ENCODE results near the gene RASA2.

Gene RASA2

DNA sequence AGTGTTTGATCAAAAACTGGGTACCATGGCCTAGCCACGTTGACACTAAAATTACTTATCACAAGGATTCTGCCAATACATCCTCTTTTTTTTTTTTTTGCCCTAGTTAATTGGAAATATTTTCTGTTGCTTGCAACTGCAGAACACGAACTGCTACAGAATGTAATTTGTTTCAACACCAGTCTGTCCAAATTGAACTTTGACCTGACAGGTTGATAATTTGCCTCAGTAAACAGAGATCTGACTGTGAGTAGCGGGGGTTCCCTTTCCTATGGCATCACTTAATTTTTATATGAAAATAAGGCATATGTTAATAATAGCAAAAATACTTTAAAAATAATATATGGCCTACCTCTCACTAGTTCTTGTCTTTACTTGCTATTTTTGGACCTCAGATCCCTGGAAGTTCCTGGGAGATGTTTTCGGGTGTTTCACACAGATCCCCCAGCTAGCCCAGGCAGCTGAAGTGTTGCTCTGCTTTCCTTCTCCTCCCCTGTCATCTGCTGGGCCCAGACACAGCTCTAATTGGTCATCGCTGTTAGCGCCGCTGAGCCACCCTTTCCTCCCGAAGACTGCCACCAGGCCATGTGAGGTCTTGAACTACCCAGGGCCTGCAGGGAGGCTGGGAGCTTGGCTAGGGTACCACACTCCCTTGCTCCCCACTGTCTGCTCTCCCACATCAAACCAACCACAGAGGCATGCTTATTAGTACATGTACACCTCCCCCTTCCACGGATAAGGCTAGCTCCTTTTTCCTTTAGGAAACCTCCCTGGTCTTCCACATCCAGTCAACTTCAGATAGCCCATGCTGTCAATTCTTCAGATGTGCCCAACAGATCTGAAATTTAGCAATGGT is 161.5 kb downstream of the RASA2 start:
- DNase-seq, result no peak

DNA sequence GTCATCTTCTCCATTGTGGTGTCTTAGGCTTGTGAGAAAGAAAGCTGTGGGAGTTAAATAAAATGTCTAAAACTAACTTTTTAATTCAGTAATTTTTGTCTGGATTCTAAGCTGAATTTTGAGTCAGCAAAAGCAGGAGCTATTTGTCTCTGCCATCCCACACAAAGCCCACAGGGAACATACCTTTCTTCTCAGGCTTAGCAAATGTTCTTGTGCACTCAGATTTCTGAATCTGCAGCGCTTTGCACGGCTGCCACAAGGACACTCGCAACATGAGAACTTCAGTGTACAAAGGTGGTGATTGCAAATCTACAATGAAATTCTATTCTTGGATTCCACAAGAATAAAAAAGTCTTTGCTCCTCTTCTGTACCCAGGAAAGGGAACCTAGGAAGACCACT is 163.0 kb downstream of the RASA2 start:
- DNase-seq, result no peak

DNA sequence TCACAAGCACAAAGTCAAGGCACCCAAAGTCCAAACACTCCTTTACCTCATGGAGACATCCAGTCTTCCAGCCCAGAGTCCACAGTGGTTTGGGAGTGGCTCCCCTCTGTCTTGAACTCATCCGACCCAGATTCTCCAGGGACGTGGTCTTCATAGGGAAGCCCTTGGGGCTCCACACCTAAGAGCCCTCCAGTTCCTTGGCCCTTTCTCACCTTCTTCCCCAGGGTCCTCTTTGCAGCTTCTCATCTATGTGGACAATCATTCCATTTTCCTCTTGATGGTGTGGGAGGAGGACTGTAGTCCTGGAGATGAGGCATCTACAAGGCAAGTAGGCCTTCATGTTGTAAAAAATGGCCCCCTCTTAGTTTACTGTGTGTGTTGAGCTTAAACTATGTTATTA is 164.0 kb downstream of the RASA2 start:
- no peak for DNase-seq

DNA sequence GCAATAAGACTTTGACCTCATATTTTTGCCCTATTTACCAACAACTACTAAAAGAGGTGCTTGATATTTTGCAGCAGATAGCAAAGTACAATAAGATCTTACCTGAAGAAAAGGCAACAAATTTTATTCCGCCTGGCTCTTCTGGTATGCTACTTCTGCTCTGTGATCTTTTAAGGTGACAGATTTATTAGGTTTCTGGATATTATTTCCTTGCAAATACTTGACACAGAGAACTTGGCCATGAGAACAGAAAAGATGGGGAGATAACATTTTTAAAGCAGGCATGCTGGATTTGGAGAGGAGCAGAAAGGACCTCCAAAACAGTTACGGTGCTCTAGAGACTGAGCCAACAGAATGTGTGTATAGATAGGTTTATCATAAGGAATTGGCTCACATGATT is 164.6 kb downstream of the RASA2 start:
- no peak for DNase-seq

DNA sequence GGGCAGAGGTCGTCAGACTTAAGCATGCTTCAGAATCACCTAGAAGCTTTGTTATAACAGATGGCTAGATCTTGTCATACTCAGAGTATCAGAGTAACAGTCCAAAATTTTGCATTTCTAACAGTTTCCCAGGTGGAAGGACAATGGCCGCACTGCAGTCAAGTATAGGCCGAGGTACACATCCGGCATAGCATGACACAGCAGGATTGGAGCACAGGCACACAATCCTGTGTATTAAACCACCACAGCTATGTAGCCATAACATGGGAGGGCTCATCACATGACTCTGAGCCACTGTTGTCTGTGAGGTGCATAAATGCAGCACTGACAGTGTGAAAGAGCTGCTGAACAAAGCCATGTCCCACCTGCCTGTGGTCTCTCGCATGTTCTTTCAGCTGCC is 165.5 kb downstream of the RASA2 start:
- no peak for DNase-seq

DNA sequence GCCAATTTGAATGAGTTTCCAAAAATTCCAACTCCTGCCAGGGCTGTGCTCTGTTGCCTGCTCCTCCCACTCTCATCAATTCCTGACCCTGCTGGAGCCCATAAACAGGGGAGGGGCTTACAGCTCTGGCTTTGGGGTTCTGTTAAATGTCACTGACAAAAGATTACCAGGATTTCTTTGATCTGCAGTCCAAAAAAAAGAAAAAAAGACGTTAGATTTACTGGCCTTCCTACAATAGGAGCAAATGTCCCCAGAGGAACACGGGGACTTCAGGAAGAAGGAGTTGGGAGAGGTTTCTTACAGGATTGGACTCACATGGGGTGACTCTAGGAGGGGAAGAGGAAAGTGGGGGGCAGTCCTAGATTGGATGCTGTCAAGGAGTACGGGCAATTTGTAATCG is 167.0 kb downstream of the RASA2 start:
- DNase-seq, result no peak

DNA sequence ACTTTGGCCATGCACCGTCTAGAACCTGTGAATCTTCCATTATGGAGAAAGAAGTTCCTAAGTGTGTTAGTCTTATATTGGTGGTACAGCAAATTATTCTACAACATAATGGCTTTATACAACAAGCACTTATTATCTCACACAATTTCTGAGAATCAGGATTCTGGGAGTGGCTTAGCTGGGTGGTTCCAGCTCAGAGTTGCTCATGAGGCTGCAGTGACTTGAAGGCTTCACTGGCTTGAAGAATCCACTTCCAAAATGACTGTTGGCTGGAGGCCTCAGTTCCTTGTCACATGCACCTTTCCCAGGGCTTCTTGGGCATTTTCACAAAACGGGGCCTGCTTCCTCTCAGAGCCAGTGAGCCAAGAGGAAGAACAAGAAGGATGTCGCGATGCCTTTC is 169.0 kb downstream of the RASA2 start:
- no peak for DNase-seq

DNA sequence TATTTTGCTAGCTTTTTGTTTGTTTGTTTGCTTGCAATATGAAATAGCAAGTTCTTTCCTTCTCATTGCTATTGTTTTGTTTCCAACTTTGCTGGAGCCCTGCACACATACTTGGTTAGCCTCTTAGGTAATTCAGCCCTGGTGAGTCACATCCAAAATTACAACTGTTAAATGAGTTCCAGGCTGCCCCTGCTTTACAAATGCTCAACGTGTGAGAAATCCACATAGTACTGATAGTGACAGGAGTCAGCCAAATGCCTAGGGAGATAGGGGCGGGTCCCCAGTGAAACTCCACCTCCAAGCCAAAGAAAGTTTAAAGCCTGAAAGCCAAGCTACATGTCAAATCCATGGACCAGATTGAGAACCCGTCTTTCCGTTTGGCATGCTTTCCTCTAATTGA is 169.9 kb downstream of the RASA2 start:
- DNase-seq, result no peak

DNA sequence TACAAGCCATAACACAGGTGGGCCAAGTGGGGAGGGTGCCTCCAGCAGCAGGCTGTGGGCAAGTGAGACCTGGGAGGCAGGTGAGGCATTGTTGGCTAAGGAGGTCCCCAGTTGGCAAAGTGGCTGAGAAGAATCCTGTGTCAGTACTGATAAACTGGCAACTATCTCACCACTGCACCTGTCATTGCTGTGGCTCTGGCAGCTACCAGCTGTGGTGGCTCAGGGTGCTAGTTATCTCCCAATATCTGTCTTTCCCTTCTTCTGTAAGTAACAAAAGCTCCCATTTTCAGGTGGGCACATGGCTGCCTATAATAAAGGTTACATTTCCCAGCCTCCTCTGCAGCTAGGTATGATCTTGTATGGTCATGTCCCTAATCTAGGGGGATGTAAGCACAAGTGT is 170.7 kb downstream of the RASA2 start:
- DNase-seq, result no peak

DNA sequence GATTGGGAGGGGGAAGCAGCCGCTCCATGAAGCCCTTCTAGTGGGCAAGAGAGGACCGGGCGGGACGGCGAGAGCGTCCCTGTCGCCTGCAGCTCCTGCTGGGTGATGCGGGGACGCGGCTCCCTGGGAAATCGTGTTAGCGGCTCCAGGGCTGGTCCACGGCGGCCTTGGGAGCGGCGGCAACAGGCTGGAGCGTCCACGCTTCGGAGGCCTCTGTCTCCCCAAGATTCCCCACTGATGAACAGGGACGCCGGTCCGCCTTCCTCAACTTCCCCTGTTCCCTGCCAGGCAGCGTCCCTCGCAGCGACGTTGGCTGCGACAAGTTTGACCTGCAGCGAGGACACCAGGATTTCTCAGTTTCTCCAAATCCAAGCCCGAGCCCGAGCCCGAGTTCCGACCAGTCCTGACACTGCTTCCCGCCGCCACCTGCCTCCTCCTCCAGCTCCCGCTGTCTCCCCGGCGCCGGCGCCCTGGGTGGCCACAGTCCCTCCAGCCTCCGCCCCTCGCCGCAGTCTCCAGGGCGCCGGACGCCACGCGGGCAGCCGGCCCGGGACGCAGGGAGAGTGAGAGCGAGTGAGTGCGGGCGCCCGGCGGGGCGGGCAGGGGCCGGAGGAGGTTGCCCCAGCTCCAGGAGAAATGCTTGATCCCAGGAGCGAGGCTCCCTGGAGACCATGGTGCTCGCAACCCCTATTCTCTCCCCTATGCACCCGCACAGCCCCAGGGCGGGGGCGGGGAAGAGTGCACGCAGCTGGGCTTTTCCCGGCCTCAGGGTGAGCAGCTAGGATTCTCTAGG is 173.2 kb downstream of the RASA2 start:
- no peak for DNase-seq

DNA sequence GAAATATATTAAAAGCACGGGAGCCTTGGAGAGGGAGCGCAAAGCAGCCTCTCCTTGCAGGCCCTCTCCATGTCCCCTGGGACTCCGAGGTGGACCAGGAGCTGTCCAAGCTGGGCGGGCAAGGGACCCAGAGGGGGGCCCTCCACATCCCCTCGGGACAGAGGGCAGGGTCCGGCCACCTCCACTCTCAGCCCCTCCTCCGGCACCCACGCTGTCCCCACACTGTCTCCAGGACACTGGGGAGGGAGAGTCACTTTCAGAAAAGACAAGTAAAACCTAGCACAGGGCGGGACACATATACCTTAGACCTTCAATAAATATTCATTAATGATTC is 173.8 kb downstream of the RASA2 start:
- no peak for DNase-seq

DNA sequence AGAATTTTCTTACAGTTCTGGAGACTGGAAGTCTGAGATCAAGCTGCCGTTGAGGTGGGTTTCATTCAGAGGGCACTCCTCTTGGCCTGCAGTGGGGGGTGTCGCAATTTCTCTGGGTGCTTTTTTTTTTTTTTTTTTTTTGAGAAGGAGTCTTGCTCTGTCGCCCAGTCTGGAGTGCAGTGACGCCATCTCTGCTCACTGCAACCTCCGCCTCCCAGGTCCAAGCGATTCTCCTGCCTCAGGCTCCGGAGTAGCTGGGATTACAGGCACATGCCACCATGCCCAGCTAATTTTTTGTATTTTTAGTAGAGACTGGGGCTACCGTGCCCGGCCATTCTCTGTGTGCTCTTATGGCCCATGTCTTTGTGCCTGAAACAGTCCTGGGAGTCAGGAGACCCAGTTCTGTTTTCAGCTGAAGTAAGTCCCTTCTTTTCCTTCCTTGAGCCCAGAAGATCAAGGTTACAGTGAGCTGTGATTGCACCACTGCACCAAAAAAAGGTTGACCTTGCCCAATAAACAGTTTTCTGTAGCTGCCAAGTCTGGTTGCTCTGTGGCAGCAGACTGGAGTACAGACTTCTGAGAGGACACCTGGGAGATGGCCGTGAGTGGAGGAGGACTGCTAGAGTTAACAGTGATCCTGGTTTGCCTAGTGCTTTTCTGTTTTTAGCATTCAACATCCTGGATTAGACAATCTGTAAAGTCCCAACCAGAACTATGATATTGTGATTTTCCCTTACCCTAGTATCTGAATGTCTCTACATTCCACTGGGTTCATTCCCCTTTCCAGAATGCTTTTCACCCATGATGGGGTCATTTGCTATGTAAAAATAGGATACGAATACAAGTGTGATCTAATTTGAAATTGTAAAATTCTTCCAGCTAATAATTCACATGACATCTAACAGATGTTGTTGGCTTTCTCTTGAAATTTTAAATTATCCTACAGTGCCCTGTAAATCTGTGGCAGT is 174.7 kb downstream of the RASA2 start:
- no peak for DNase-seq

DNA sequence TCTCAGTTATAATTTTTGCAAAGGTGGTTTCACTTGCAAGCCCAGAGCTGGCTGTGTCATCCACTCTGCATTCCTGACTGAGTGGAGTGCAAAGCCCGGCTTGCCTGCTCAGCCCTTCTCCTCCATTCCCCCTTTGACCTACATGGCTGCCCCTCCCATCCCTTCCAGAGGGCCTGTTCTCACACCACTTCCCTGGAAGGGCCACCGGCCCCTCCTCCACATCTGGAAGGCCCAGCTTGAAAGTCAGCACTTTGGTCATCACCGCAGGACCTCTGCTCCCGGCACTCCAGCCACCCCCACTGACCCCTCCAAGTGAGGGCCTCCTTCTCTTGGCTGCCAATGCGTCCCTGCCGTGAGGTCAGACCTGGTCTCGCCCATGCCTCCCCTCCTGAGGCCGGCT is 177.2 kb downstream of the RASA2 start:
- no peak for DNase-seq
